Endothelial cell of umbilical vein (primary cell): ENCODE measurements around the gene HMCN1. TPM values are rescaled to one million over a fixed set of nuclear protein-coding genes. Genes with fewer than 3 reads are reported as not detected.

Experiments
- BruUV-seq: library from RNA; stranded (reverse); fragments of 400-500 nt; replicated peaks from 2 replicates; lab custom pipeline; 2021; lab: Mats Ljungman, UMichigan
- CTCF ChIA-PET: fragments of 300-600, 350-600 bp; sonication (Branson Sonifier 250); formaldehyde crosslinking; loops from one replicate; lab custom pipeline; 2021; ENCODE audit warnings: antibody characterized with exemption, inconsistent platforms; lab: Charles Lee
- POLR2A ChIA-PET: fragments of 300-600, 350-600 bp; sonication (Branson Sonifier 250); formaldehyde crosslinking; loops from one replicate; lab custom pipeline; 2021; ENCODE audit warnings: antibody characterized with exemption, inconsistent platforms; lab: Charles Lee
- DNase-seq: peaks from one replicate; pipeline ENCODE4 v3.0.0-alpha.2; 2011; ENCODE audit warnings: low read depth, low spot score
- FAIRE-seq: peaks from 2 replicates; lab custom pipeline; 2011; peaks lifted over from hg19 to GRCh38; lab: Jason Lieb, UNC
- H2AFZ ChIP-seq: 2 replicates; pipeline ENCODE4 v1.6.0; 2012; ENCODE audit warnings: low read depth, low read length, control low read depth, inconsistent platforms
- H3K27ac ChIP-seq: 2 replicates; pipeline ENCODE4 v1.5.1; 2011; ENCODE audit warnings: low read depth, mild to moderate bottlenecking, control low read depth, low read length, moderate library complexity; ENCODE audit not compliant: insufficient read depth
- H3K27me3 ChIP-seq, 2 experiments: 2 replicates each; pipeline versions ENCODE4 v1.6.0 to v1.6.1; 2011; ENCODE audit warnings: low read length in 2 of 2, mixed read lengths in 1 of 2; ENCODE audit not compliant: control insufficient read depth in 2 of 2, insufficient read depth in 2 of 2
- H3K36me3 ChIP-seq, 2 experiments: 2 replicates in 1 of 2; 3 replicates in 1 of 2; pipeline ENCODE4 v1.5.1; 2011; ENCODE audit warnings: low read length in 2 of 2, mild to moderate bottlenecking in 1 of 2, moderate library complexity in 1 of 2; ENCODE audit not compliant: control insufficient read depth in 2 of 2, insufficient read depth in 2 of 2; ENCODE audit errors: extremely low read depth in 1 of 2
- H3K4me1 ChIP-seq: 3 replicates; pipeline ENCODE4 v1.5.1; 2011; ENCODE audit warnings: mild to moderate bottlenecking, low read length; ENCODE audit not compliant: control insufficient read depth, insufficient read depth; ENCODE audit errors: extremely low read depth
- H3K4me2 ChIP-seq: 2 replicates; pipeline ENCODE4 v1.6.1; 2011; ENCODE audit warnings: low read length, control low read depth, mixed read lengths; ENCODE audit not compliant: insufficient read depth
- H3K4me3 ChIP-seq, 3 experiments: fragments of 200-600 bp in 1 of 3; sonication (generic), shearing (Covaris generic) in 1 of 3; replicated peaks in 1 of 3; 2 replicates each; pipeline ENCODE4 v1.5.1; 2011 to 2016; ENCODE audit warnings: control low read depth in 3 of 3, low read length in 3 of 3, mild to moderate bottlenecking in 2 of 3, inconsistent platforms in 1 of 3, low read depth in 1 of 3, moderate library complexity in 1 of 3; ENCODE audit not compliant: insufficient read depth in 1 of 3
- H3K79me2 ChIP-seq: 2 replicates; pipeline ENCODE4 v1.6.0; 2012; ENCODE audit warnings: low read length, inconsistent platforms; ENCODE audit not compliant: control insufficient read depth, insufficient read depth
- H3K9ac ChIP-seq: replicated peaks from 2 replicates; pipeline ENCODE3; 2011; ENCODE audit warnings: low read length, control low read depth; ENCODE audit not compliant: insufficient read depth; ENCODE audit errors: extremely low read depth
- H3K9me1 ChIP-seq: replicated peaks from 3 replicates; pipeline ENCODE4 v1.6.0; 2011; ENCODE audit warnings: mild to moderate bottlenecking, low read length; ENCODE audit not compliant: control insufficient read depth, insufficient read depth; ENCODE audit errors: extremely low read depth
- H3K9me3 ChIP-seq: replicated peaks from 2 replicates; pipeline ENCODE4 v1.5.1; 2012; ENCODE audit warnings: low read length, inconsistent platforms; ENCODE audit not compliant: control insufficient read depth, insufficient read depth
- H4K20me1 ChIP-seq: replicated peaks from 2 replicates; pipeline ENCODE3; 2011; ENCODE audit warnings: mild to moderate bottlenecking, low read length; ENCODE audit not compliant: control insufficient read depth, insufficient read depth; ENCODE audit errors: extremely low read depth
- EZH2 ChIP-seq: IDR thresholded peaks from 2 replicates; pipeline ENCODE4 v1.6.1; 2012; ENCODE audit warnings: borderline replicate concordance, low read depth, mild to moderate bottlenecking, moderate library complexity, low read length, inconsistent platforms; ENCODE audit not compliant: severe bottlenecking
- FOS ChIP-seq: IDR thresholded peaks from 2 replicates; pipeline ENCODE4 v1.6.1; 2011; ENCODE audit warnings: mild to moderate bottlenecking, low read length, moderate library complexity, borderline replicate concordance; ENCODE audit not compliant: insufficient read depth
- GATA2 ChIP-seq: IDR thresholded peaks from 2 replicates; pipeline ENCODE4 v1.7.0; 2011; ENCODE audit warnings: low read depth, mild to moderate bottlenecking, moderate library complexity, mixed read lengths, low read length; ENCODE audit not compliant: insufficient read length, insufficient read depth
- JUN ChIP-seq: IDR thresholded peaks from 2 replicates; pipeline ENCODE4 v1.6.1; 2011; ENCODE audit warnings: borderline replicate concordance, low read depth; ENCODE audit not compliant: insufficient read length, insufficient read depth
- MYC ChIP-seq: IDR thresholded peaks from one replicate; pipeline ENCODE4 v1.6.1; 2011; ENCODE audit warnings: mild to moderate bottlenecking, low read depth, low read length
- POLR2A ChIP-seq: IDR thresholded peaks from 2 replicates; pipeline ENCODE4 v1.6.1; 2012; ENCODE audit warnings: low read depth, mild to moderate bottlenecking, control low read depth, low read length
- POLR2AphosphoS5 ChIP-seq: IDR thresholded peaks from 2 replicates; pipeline ENCODE4 v1.6.1; 2012; ENCODE audit warnings: low read depth, mild to moderate bottlenecking, control low read depth, low read length, moderate library complexity; ENCODE audit not compliant: insufficient read depth
- dilution Hi-C: fragments of 300-500 bp; cut with MboI; formaldehyde crosslinking; loops from one replicate; pipeline ENCODE4 v1.15.0; 2019; ENCODE audit warnings: low sequenced_read_pairs; ENCODE audit not compliant: extremely low pct_ligation_motif_present
- intact Hi-C: fragments of 100-400 bp; cut with micrococcal nuclease; formaldehyde crosslinking; loops from one replicate; pipeline ENCODE4 v1.10.0; 2022
- polyA plus RNA-seq, 4 experiments: library from polyadenylated mRNA; depleted of rRNA in 3 of 4; stranded (reverse) in 3 of 4; unstranded in 1 of 4; fragments of >200 nt; gene quantifications; 2 replicates each; pipeline versions ENCODE4 v1.2.1 to v1.2.3, GENCODE V29; 2011 to 2012; ENCODE audit warnings: missing spikeins in 1 of 4
- total RNA-seq: library from RNA; stranded (reverse); gene quantifications from 2 replicates; pipeline ENCODE4 v1.2.3, GENCODE V29; 2021
- TF ChIP-seq, protein P1 (sequence below): IDR thresholded peaks from 2 replicates; pipeline ENCODE4 v1.6.1; 2011; ENCODE audit not compliant: insufficient read depth, insufficient read length

The HMCN1 gene
- total and polyA plus RNA-seq, 2 donors (not counting 3 experiments of a cell fraction or from before 2014, with no cell fraction given) = 10.3 to 16.0 TPM

GRCh38 chr1:186152227-186152619 lies 418.0 kb downstream of the HMCN1 start:
- H3K79me2 ChIP-seq = no peaks in the 10 kb centered on the region
- TF ChIP-seq FOS (no peak), POLR2AphosphoS5 (no peak), EZH2 (no peak), JUN (no peak), POLR2A (no peak), MYC (no peak), GATA2 (no peak)
- TF ChIP-seq, protein P1, sequence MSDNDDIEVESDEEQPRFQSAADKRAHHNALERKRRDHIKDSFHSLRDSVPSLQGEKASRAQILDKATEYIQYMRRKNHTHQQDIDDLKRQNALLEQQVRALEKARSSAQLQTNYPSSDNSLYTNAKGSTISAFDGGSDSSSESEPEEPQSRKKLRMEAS = no peak
- H3K27ac ChIP-seq = no peak overlapping the region
- no peak overlapping the region for H3K4me2 ChIP-seq
- CTCF ChIA-PET = interaction anchor here (1.3 to 1.8 kb wide), 2 partner anchors 18 to 431 kb away, joined by 3 read pairs; no protein-coding TSS in a partner anchor
- H4K20me1 ChIP-seq = no peaks in the 10 kb centered on the region
- no peaks in the 10 kb centered on the region for H3K9me1 ChIP-seq
- no peak for DNase-seq
- dilution Hi-C loops = no loop called here
- no peaks in the 10 kb centered on the region for H3K36me3 ChIP-seq
- no TSS peak for BruUV-seq
- H3K4me1 ChIP-seq = no peaks in the 10 kb centered on the region
- no peak overlapping the region for H3K4me3 ChIP-seq
- POLR2A ChIA-PET = no interaction called here
- no peaks in the 10 kb centered on the region for H3K27me3 ChIP-seq
- FAIRE-seq = no peak
- no peak overlapping the region for H2AFZ ChIP-seq
- intact Hi-C loops = no loop called here
- no peak overlapping the region for H3K9ac ChIP-seq
- H3K9me3 ChIP-seq = no peaks in the 10 kb centered on the region
